GM12873 (cell line): ENCODE measurements around the gene SPINK5.

Experiments used
- CTCF ChIP-seq: IDR thresholded peaks from 2 replicates; pipeline ENCODE4 v1.5.1; 2012; ENCODE audit warnings: low read depth, mild to moderate bottlenecking, moderate library complexity, low read length, control low read depth; ENCODE audit not compliant: insufficient read depth; ENCODE audit errors: missing control alignments

SPINK5 gene

GRCh38 chr5:148091991-148092964 is 28.5 kb downstream of the SPINK5 start:
- TF ChIP-seq CTCF = no peak

GRCh38 chr5:148094336-148094735 is 30.6 kb downstream of the SPINK5 start:
- no peak for TF ChIP-seq CTCF

- TF ChIP-seq CTCF = no peak
These were observed 40.4 kb downstream of the SPINK5 start for GRCh38 chr5:148104226-148104625.

- TF ChIP-seq CTCF = no peak
These were observed 43.8 kb downstream of the SPINK5 start for GRCh38 chr5:148107608-148108007.

GRCh38 chr5:148113243-148113642 is 49.5 kb downstream of the SPINK5 start:
- no peak for TF ChIP-seq CTCF

- TF ChIP-seq CTCF = no peak
These were observed 56.5 kb downstream of the SPINK5 start for GRCh38 chr5:148120317-148120716.

- peak; percentile 15 for TF ChIP-seq CTCF
These were observed 61.9 kb downstream of the SPINK5 start for GRCh38 chr5:148125641-148126040.
